HCT116 (cell line): ENCODE data around the gene IGF2BP1. TPM values are rescaled to one million over a fixed set of nuclear protein-coding genes. Genes with fewer than 3 reads are reported as not detected.
A peak's percentile ranks its signal among the peaks of the same experiment; 100 is the strongest.

Experiments used
- ATAC-seq: fragments of 200-7000 bp; cut with Tn5 transposase; 2 replicates; pipeline ENCODE4 v1.9.1; 2020; ENCODE audit warnings: mild to moderate bottlenecking, moderate library complexity
- BruUV-seq: library from RNA; stranded (reverse); fragments of 400-500 nt; replicated peaks from 2 replicates; lab custom pipeline; 2021; lab: Mats Ljungman, UMichigan
- CTCF ChIA-PET: fragments of 300-600 bp; sonication (Branson Sonifier 250); formaldehyde crosslinking; loops from one replicate; lab custom pipeline; 2021; ENCODE audit warnings: antibody characterized with exemption; lab: Charles Lee
- POLR2A ChIA-PET: fragments of 300-600, 350-600 bp; sonication (Branson Sonifier 250); formaldehyde crosslinking; loops from one replicate; lab custom pipeline; 2021; ENCODE audit warnings: antibody characterized with exemption; lab: Charles Lee
- RAD21 ChIA-PET, 2 experiments: fragments of 300-600 bp; sonication (Branson Sonifier 250); formaldehyde crosslinking; loops; one replicate each; lab custom pipeline; 2023; ENCODE audit warnings: low total read pairs in 2 of 2; ENCODE audit not compliant: uncharacterized antibody in 2 of 2, unreplicated experiment in 2 of 2, low non-redundant PET in 1 of 2; lab: Charles Lee
- DNase-seq: peaks from one replicate; pipeline ENCODE4 v3.0.0-alpha.2; 2010; ENCODE audit warnings: low read depth, low spot score
- H2AFZ ChIP-seq: fragments of 200-600 bp; shearing (Covaris generic), sonication (generic); 2 replicates; pipeline ENCODE4 v1.6.1; 2017; ENCODE audit warnings: low read depth, mixed run types, mixed read lengths, antibody characterized with exemption, low read length; ENCODE audit not compliant: poor library complexity, severe bottlenecking
- H3K27ac ChIP-seq: 2 replicates; pipeline ENCODE4 v1.5.1; 2012; ENCODE audit warnings: low read depth, low read length
- H3K27me3 ChIP-seq: fragments of 200-600 bp; sonication (generic); 2 replicates; pipeline ENCODE4 v1.6.1; 2016; ENCODE audit warnings: mixed run types, low read length, mixed read lengths; ENCODE audit not compliant: insufficient read depth
- H3K36me3 ChIP-seq, 2 experiments: fragments of 200-500 bp in 1 of 2; fragments of 200-600 bp in 1 of 2; sonication (Bioruptor generic) in 1 of 2; sonication (generic) in 1 of 2; 2 replicates each; pipeline versions ENCODE4 v1.5.1 to v1.6.1; 2014 to 2016; ENCODE audit warnings: low read length in 2 of 2, inconsistent platforms in 1 of 2, mixed read lengths in 1 of 2, mixed run types in 1 of 2; ENCODE audit not compliant: insufficient read depth in 2 of 2, control insufficient read depth in 1 of 2
- H3K4me1 ChIP-seq, 2 experiments: fragments of 200-600 bp in 1 of 2; sonication (generic) in 1 of 2; 2 replicates each; pipeline versions ENCODE4 v1.5.1 to v1.6.1; 2012 to 2017; ENCODE audit warnings: low read length in 2 of 2, inconsistent platforms in 1 of 2, mild to moderate bottlenecking in 1 of 2, mixed read lengths in 1 of 2, mixed run types in 1 of 2, moderate library complexity in 1 of 2; ENCODE audit not compliant: insufficient read depth in 2 of 2, control insufficient read depth in 1 of 2
- H3K4me2 ChIP-seq: fragments of 200-600 bp; sonication (generic); 2 replicates; pipeline ENCODE4 v1.6.1; 2017; ENCODE audit warnings: mixed run types, low read length, mixed read lengths
- H3K4me3 ChIP-seq, 2 experiments: fragments of 200-600 bp in 1 of 2; sonication (generic) in 1 of 2; replicated peaks in 1 of 2; 2 replicates each; pipeline ENCODE4 v1.5.1; 2011 to 2016; ENCODE audit warnings: low read length in 2 of 2, control low read depth in 1 of 2, low read depth in 1 of 2, mild to moderate bottlenecking in 1 of 2, mixed read lengths in 1 of 2, mixed run types in 1 of 2
- H3K79me2 ChIP-seq: fragments of 200-600 bp; sonication (generic); 2 replicates; pipeline ENCODE4 v1.6.1; 2017; ENCODE audit warnings: mild to moderate bottlenecking, mixed run types, low read length, moderate library complexity, mixed read lengths; ENCODE audit not compliant: insufficient read depth
- H3K9ac ChIP-seq: fragments of 200-600 bp; sonication (generic); 2 replicates; pipeline ENCODE4 v1.6.1; 2016; ENCODE audit warnings: low read length, mixed read lengths
- H3K9me2 ChIP-seq: fragments of 200-600 bp; sonication (generic), shearing (Covaris generic); 2 replicates; pipeline ENCODE4 v1.6.1; 2017; ENCODE audit warnings: mixed run types, mild to moderate bottlenecking, moderate library complexity; ENCODE audit not compliant: insufficient read depth
- H3K9me3 ChIP-seq, 2 experiments: fragments of 200-500 bp in 1 of 2; fragments of 200-600 bp in 1 of 2; sonication (Bioruptor generic) in 1 of 2; sonication (generic) in 1 of 2; 2 replicates each; pipeline ENCODE4 v1.6.1; 2014 to 2017; ENCODE audit warnings: low read length in 2 of 2, mixed read lengths in 2 of 2, inconsistent platforms in 1 of 2, low read depth in 1 of 2, mild to moderate bottlenecking in 1 of 2, mixed run types in 1 of 2, moderate library complexity in 1 of 2; ENCODE audit not compliant: control insufficient read depth in 1 of 2, insufficient read depth in 1 of 2
- H4K20me1 ChIP-seq: fragments of 200-600 bp; sonication (generic), shearing (Covaris generic); 2 replicates; pipeline ENCODE4 v1.6.1; 2017; ENCODE audit warnings: mixed run types, mild to moderate bottlenecking, moderate library complexity; ENCODE audit not compliant: insufficient read depth
- CEBPB ChIP-seq: IDR thresholded peaks from 2 replicates; pipeline ENCODE4 v1.6.1; 2012; ENCODE audit warnings: low read depth
- EZH2 ChIP-seq: fragments of 200-600 bp; sonication (generic); IDR thresholded peaks from 2 replicates; pipeline ENCODE4 v1.6.1; 2017; ENCODE audit warnings: antibody characterized with exemption, mixed run types
- EZH2phosphoT487 ChIP-seq: fragments of 200-600 bp; IDR thresholded peaks from 2 replicates; pipeline ENCODE4 v1.6.1; 2018; ENCODE audit warnings: antibody characterized with exemption, borderline replicate concordance
- FOSL1 ChIP-seq: IDR thresholded peaks from 2 replicates; pipeline ENCODE4 v1.6.1; 2012; ENCODE audit warnings: low read depth
- JUND ChIP-seq: IDR thresholded peaks from 2 replicates; pipeline ENCODE4 v1.6.1; 2012
- MAX ChIP-seq: IDR thresholded peaks from 2 replicates; pipeline ENCODE4 v1.6.1; 2012
- POLR2AphosphoS5 ChIP-seq: IDR thresholded peaks from 2 replicates; pipeline ENCODE4 v1.6.1; 2011; ENCODE audit warnings: mild to moderate bottlenecking, low read depth, low read length, moderate library complexity
- RAD21 ChIP-seq: IDR thresholded peaks from 2 replicates; pipeline ENCODE4 v1.6.1; 2012; ENCODE audit warnings: low read depth, mild to moderate bottlenecking
- REST ChIP-seq: IDR thresholded peaks from 2 replicates; pipeline ENCODE4 v1.6.1; 2012; ENCODE audit warnings: low read depth
- SIN3A ChIP-seq: IDR thresholded peaks from 2 replicates; pipeline ENCODE4 v1.6.1; 2012; ENCODE audit warnings: low read depth
- SRF ChIP-seq: IDR thresholded peaks from 2 replicates; pipeline ENCODE4 v1.6.1; 2012; ENCODE audit warnings: low read depth
- TCF7L2 ChIP-seq: IDR thresholded peaks from 2 replicates; pipeline ENCODE4 v1.7.0; 2011; ENCODE audit warnings: borderline replicate concordance, inconsistent platforms; ENCODE audit not compliant: insufficient read depth, insufficient read length; ENCODE audit errors: extremely low read depth
- YY1 ChIP-seq: IDR thresholded peaks from 2 replicates; pipeline ENCODE4 v1.6.1; 2011; ENCODE audit warnings: low read length, low read depth, moderate library complexity, mild to moderate bottlenecking; ENCODE audit not compliant: insufficient replicate concordance; ENCODE audit errors: extremely low read depth
- ZFX ChIP-seq: fragments of 450-650 bp; IDR thresholded peaks from 2 replicates; pipeline ENCODE4 v1.6.1; 2017
- intact Hi-C: fragments of 100-400 bp; cut with micrococcal nuclease; formaldehyde crosslinking; loops from 2 replicates; pipeline ENCODE4 v1.10.0; 2022
- total RNA-seq: library from RNA; stranded (reverse); gene quantifications from one replicate; pipeline ENCODE4 v1.2.1, GENCODE V29; 2021; ENCODE audit not compliant: unreplicated experiment

Gene IGF2BP1
- total RNA-seq, 1 experiment from 2014 or later, result 0.91 TPM

- no peak for ATAC-seq
- Histone ChIP-seq H3K4me1 (peaks cover 0 to 9% of the 10 kb centered on the region in 2 experiments; a peak in 2 of 4 replicates), H3K4me3 (no peak overlapping the region), H3K27ac (no peak overlapping the region), H3K79me2 (no peaks in the 10 kb centered on the region), H2AFZ (no peak overlapping the region), H3K9ac (no peak overlapping the region), H3K4me2 (peak overlapping the region; percentile 6; the same call in 1 of the 2 replicates), H3K36me3 (no peaks in the 10 kb centered on the region), H3K9me2 (no peaks in the 10 kb centered on the region), H3K9me3 (no peaks in the 10 kb centered on the region), H4K20me1 (no peaks in the 10 kb centered on the region), H3K27me3 (no peaks in the 10 kb centered on the region)
- ChIA-PET RAD21 (no interaction called here), POLR2A (no interaction called here), CTCF (interaction anchor here (1.4 to 2.3 kb wide), 2 partner anchors 10 to 68 kb away, joined by 3 to 10 read pairs; no protein-coding TSS in a partner anchor)
- no TSS peak for BruUV-seq
- TF ChIP-seq ZFX (no peak), CEBPB (no peak), JUND (no peak), EZH2phosphoT487 (no peak), FOSL1 (no peak), RAD21 (no peak), SRF (no peak), MAX (no peak)
- no peak for DNase-seq
- intact Hi-C loops, result no loop called here
These were observed 25.3 kb downstream of the IGF2BP1 start for GRCh38 chr17:49022391-49022941.

DNA sequence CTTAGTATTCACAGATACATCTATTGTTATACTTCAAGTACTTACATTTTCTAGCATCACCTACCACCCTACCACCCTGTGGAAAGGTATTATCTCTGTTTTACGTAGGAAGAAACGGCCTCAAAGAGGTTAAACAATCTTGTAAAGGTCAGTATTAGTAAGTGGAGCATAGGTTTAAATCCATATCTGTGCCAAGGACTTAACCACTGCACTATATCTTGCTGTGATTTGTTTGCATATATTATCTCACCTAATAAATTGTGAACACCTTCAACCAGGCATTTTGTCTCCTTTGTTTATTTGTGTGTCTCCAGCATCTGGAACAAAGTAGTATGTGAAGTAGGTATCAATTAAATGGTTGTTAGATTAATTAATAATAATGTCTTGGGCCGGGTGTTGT is 27.3 kb downstream of the IGF2BP1 start:
- no peaks in the 10 kb centered on the region for H3K36me3 ChIP-seq
- H3K9me2 ChIP-seq, result no peaks in the 10 kb centered on the region
- POLR2A ChIA-PET, result no interaction called here
- intact Hi-C loops, result no loop called here
- no peak overlapping the region for H3K9ac ChIP-seq
- H2AFZ ChIP-seq, result no peak overlapping the region
- no peak overlapping the region for H3K27ac ChIP-seq
- no peak overlapping the region for H3K4me2 ChIP-seq
- H3K4me1 ChIP-seq, result peaks cover 0 to 9% of the 10 kb centered on the region in 2 experiments; a peak in 2 of 4 replicates
- H3K9me3 ChIP-seq, result no peaks in the 10 kb centered on the region
- H3K79me2 ChIP-seq, result no peaks in the 10 kb centered on the region
- H3K4me3 ChIP-seq, result no peak overlapping the region
- RAD21 ChIA-PET, result interaction anchor here in 1 of 2 experiments (0.6 kb wide), 1 partner anchor 11 kb away, joined by 3 read pairs; no protein-coding TSS in a partner anchor
- CTCF ChIA-PET, result interaction anchor here (1.0 to 1.1 kb wide), 2 partner anchors 8 to 140 kb away, joined by 3 to 4 read pairs; no protein-coding TSS in a partner anchor
- no TSS peak for BruUV-seq
- no peak for DNase-seq
- no peak for ATAC-seq
- no peaks in the 10 kb centered on the region for H3K27me3 ChIP-seq
- H4K20me1 ChIP-seq, result no peaks in the 10 kb centered on the region
- no peak for TF ChIP-seq REST
- no peak for TF ChIP-seq YY1
- TF ChIP-seq MAX, result no peak
- TF ChIP-seq SIN3A, result no peak
- no peak for TF ChIP-seq POLR2AphosphoS5
- no peak for TF ChIP-seq EZH2
- TF ChIP-seq TCF7L2, result no peak
- TF ChIP-seq SRF, result no peak
- no peak for TF ChIP-seq ZFX
